Glutamatergic neuron (in vitro differentiated cells): ENCODE data around the gene NUAK1. TPM values are rescaled to one million over a fixed set of nuclear protein-coding genes. Genes with fewer than 3 reads are reported as not detected.

Experiments used
- DNase-seq: peaks from one replicate; pipeline ENCODE4 v3.0.0; 2022
- H3K27ac Mint-ChIP-seq: one replicate; pipeline ENCODE4 v1.8.0; 2020; ENCODE audit warnings: mild to moderate bottlenecking, mixed read lengths, inconsistent platforms; ENCODE audit not compliant: unreplicated experiment
- H3K27me3 Mint-ChIP-seq: one replicate; pipeline ENCODE4 v1.8.0; 2020; ENCODE audit warnings: mild to moderate bottlenecking, moderate library complexity, mixed read lengths, inconsistent platforms; ENCODE audit not compliant: unreplicated experiment
- H3K36me3 Mint-ChIP-seq: one replicate; pipeline ENCODE4 v1.8.0; 2020; ENCODE audit warnings: mild to moderate bottlenecking, mixed read lengths, inconsistent platforms; ENCODE audit not compliant: unreplicated experiment
- H3K4me1 Mint-ChIP-seq: one replicate; pipeline ENCODE4 v1.8.0; 2020; ENCODE audit warnings: mild to moderate bottlenecking, low read depth, mixed read lengths, inconsistent platforms; ENCODE audit not compliant: unreplicated experiment
- H3K4me3 Mint-ChIP-seq: one replicate; pipeline ENCODE4 v1.8.0; 2020; ENCODE audit warnings: mild to moderate bottlenecking, mixed read lengths, inconsistent platforms; ENCODE audit not compliant: unreplicated experiment
- H3K9me3 Mint-ChIP-seq: one replicate; pipeline ENCODE4 v1.8.0; 2020; ENCODE audit warnings: mild to moderate bottlenecking, moderate library complexity, mixed read lengths, inconsistent platforms; ENCODE audit not compliant: unreplicated experiment
- total RNA-seq: library from RNA; stranded (reverse); fragmentation: NEBNext Ultra II Directional; extraction: Animal tissue kit (Norgen Biotek cat#: 25700); gene quantifications from one replicate; pipeline ENCODE4 v1.2.1, GENCODE V29; 2021; ENCODE audit not compliant: unreplicated experiment
- TF ChIP-seq, protein P1 (sequence below): fragments of 200-600 bp; sonication (generic); IDR thresholded peaks from one replicate; pipeline ENCODE4 v1.5.0; 2021; ENCODE audit not compliant: partially characterized antibody, unreplicated experiment

NUAK1 gene
- total RNA-seq, 1 donor from 2014 or later, result 18.8 TPM

- H3K36me3 Mint-ChIP-seq, result no peaks in the 10 kb centered on the region
- H3K27ac Mint-ChIP-seq, result no peak overlapping the region
- peaks cover 4% of the 10 kb centered on the region for H3K9me3 Mint-ChIP-seq
- H3K4me3 Mint-ChIP-seq, result no peak overlapping the region
- TF ChIP-seq, protein P1, sequence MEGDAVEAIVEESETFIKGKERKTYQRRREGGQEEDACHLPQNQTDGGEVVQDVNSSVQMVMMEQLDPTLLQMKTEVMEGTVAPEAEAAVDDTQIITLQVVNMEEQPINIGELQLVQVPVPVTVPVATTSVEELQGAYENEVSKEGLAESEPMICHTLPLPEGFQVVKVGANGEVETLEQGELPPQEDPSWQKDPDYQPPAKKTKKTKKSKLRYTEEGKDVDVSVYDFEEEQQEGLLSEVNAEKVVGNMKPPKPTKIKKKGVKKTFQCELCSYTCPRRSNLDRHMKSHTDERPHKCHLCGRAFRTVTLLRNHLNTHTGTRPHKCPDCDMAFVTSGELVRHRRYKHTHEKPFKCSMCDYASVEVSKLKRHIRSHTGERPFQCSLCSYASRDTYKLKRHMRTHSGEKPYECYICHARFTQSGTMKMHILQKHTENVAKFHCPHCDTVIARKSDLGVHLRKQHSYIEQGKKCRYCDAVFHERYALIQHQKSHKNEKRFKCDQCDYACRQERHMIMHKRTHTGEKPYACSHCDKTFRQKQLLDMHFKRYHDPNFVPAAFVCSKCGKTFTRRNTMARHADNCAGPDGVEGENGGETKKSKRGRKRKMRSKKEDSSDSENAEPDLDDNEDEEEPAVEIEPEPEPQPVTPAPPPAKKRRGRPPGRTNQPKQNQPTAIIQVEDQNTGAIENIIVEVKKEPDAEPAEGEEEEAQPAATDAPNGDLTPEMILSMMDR, result no peak
- H3K27me3 Mint-ChIP-seq, result peaks cover 2% of the 10 kb centered on the region
- H3K4me1 Mint-ChIP-seq, result no peaks in the 10 kb centered on the region
- DNase-seq, result no peak
Measured at GRCh38 chr12:106066051-106066705, 72.6 kb downstream of the NUAK1 start.

GRCh38 chr12:106065506-106065905 lies 73.2 kb downstream of the NUAK1 start:
- peaks cover 2% of the 10 kb centered on the region for H3K27me3 Mint-ChIP-seq
- TF ChIP-seq, protein P1, result no peak
- H3K9me3 Mint-ChIP-seq, result peaks cover 2% of the 10 kb centered on the region
- no peak overlapping the region for H3K4me3 Mint-ChIP-seq
- no peak for DNase-seq
- no peaks in the 10 kb centered on the region for H3K4me1 Mint-ChIP-seq
- H3K27ac Mint-ChIP-seq, result no peak overlapping the region
- no peaks in the 10 kb centered on the region for H3K36me3 Mint-ChIP-seq

DNA sequence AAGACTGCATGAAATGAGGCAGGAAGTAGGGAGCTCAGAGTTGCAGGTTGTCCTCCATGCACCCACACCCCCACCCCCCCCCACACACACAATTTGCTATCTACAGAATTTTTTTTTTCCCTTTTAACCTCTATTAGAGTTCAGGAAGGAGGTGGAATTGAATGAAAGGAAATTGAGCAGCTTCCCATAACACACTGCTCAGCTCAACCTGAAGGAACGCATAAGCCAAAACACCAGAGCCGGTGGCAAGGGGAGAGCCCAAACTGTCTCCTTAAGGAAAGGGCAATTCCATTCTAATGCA lies 74.1 kb downstream of the NUAK1 start:
- H3K4me3 Mint-ChIP-seq, result no peak overlapping the region

GRCh38 chr12:106063826-106064720 lies 74.7 kb downstream of the NUAK1 start:
- peaks cover 2% of the 10 kb centered on the region for H3K9me3 Mint-ChIP-seq
- DNase-seq, result no peak
- peaks cover 2% of the 10 kb centered on the region for H3K27me3 Mint-ChIP-seq
- H3K27ac Mint-ChIP-seq, result no peak overlapping the region
- peaks cover 2% of the 10 kb centered on the region for H3K4me1 Mint-ChIP-seq
- TF ChIP-seq, protein P1, result no peak
- no peaks in the 10 kb centered on the region for H3K36me3 Mint-ChIP-seq
- no peak overlapping the region for H3K4me3 Mint-ChIP-seq

More for the DNA sequence above, 74.1 kb downstream of the NUAK1 start:
- DNase-seq, result no peak
- peaks cover 2% of the 10 kb centered on the region for H3K27me3 Mint-ChIP-seq
- H3K27ac Mint-ChIP-seq, result no peak overlapping the region
- H3K4me1 Mint-ChIP-seq, result no peaks in the 10 kb centered on the region
- H3K36me3 Mint-ChIP-seq, result no peaks in the 10 kb centered on the region
- TF ChIP-seq, protein P1, result no peak
- peaks cover 2% of the 10 kb centered on the region for H3K9me3 Mint-ChIP-seq

DNA sequence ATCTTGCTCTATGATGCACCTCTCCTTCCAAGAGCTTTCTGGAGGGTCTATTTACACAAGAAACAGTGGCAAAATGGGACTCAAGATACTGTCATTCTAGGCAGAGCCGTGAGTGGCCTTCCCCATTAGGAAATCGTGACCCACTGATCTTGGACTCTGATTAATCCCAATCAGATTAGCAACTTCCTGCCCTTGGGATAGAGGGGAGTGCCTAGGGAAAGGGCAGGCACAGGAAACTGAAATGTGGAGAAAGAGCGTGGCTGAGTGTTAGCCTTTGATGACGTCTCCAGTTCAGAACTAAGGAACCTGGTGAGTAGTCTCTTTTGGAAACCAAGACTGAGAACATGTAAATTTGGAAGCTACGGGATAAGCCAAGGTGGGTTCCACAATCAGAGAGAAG lies 76.1 kb downstream of the NUAK1 start:
- Mint-ChIP-seq H3K4me1 (peaks cover 6% of the 10 kb centered on the region), H3K36me3 (no peaks in the 10 kb centered on the region), H3K27me3 (no peaks in the 10 kb centered on the region), H3K27ac (no peak overlapping the region), H3K4me3 (no peak overlapping the region), H3K9me3 (peaks cover 2% of the 10 kb centered on the region)
- TF ChIP-seq, protein P1, result no peak
- no peak for DNase-seq
